ENCODE measurements around the gene MLH3. TPM values are rescaled to one million over a fixed set of nuclear protein-coding genes. Genes with fewer than 3 reads are reported as not detected.
"Not testable (repeated sequence)": the region's sequence is repeated elsewhere in the genome, so short reads cannot be mapped to it uniquely, and the experiment has no call there.

MLH3 gene
- total RNA-seq, 1 experiment from 2014 or later: 18.3 TPM

DNA sequence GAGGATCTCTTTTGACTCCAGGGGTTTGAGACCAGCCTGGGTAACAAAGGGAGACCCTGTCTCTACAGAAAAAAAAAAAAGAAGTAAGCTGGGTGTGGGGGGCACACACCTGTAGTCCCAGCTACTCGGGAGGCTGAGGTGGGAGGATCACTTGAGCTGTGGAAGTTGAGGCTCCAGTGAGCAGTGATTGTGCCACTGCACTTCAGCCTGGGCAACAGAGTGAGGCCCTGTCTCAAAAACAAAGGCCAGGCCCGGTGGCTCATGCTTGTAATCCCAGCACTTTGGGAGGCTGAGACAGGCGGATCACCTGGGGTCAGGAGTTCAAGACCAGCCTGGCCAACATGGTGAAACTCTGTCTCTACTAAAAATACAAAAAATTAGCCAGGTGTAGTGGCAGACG lies 16.5 kb upstream of the MLH3 start:
- DNase-seq (ENCODE audit: extremely low read depth, low read depth): not testable (repeated sequence)

DNA sequence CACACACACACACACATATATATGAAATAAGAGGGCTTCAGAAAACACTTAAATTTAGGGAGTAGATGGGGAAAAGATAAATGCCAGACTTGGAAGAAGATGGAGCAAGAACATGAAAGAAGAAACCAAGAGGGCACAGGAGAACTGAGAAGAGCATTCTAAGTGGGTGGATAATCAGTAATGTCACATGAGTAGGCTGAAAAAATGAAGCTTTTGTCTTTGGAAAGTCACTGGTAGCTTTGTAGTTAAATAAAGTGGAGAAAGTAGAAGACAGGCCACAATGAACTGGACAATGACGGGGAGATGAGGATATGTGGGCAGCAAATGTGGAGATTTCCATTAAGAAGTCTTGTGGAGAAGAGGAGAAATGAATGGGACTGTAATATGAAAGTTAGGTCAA lies 15.9 kb upstream of the MLH3 start:
- no peak for DNase-seq (ENCODE audit: extremely low read depth, low read depth)

- DNase-seq (ENCODE audit: extremely low read depth, low read depth): no peak
These were observed 15.4 kb upstream of the MLH3 start for GRCh38 chr14:75066691-75067090.

GRCh38 chr14:75064205-75064567 lies 12.9 kb upstream of the MLH3 start:
- DNase-seq (ENCODE audit: extremely low read depth, low read depth): no peak

GRCh38 chr14:75063491-75064204 lies 12.4 kb upstream of the MLH3 start, which contains the start of gene ACYP1:
TSS of gene ACYP1 (minus strand) at chr14:75064024. CDS start at chr14:75063553, 471 bp downstream.
- DNase-seq (ENCODE audit: extremely low read depth, low read depth): peak; percentile 86

GRCh38 chr14:75063013-75063412 lies 11.7 kb upstream of the MLH3 start:
- no peak for DNase-seq (ENCODE audit: extremely low read depth, low read depth)

DNA sequence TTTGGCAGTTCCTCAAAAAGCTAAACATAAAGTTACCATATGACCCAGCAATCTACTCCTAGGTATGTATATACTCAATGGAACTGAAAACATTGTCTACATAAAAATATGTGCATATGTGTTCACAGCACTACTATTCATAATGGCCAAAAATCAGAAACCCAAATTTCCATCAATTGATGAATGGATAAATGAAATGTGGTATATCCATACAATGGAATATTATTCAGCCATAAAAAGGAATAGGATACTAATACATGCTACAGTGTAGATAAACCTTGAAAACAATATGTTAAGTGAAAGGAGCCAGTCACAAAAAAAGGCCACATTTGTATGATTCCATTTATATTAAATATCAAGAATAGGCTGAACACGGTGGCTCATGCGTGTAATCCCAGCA lies 9.2 kb upstream of the MLH3 start:
- no peak for DNase-seq (ENCODE audit: extremely low read depth, low read depth)

DNA sequence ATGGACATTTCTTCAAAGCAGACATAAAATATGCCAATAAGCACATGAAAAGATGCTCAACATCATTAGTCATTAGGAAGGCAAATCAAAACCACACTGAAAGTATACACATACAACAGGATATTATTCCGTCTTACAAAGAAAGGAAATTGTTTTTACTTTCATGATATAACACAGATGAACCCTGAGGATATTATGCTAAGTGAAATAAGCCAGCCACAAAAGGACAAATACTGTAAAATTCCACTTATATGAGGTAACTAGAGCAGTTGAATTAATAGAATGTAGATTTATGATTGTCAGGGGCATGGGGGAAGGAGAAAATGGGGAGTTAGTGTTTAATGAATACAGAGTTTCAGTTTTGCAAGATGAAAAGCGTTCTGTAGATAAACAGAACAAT lies 8.4 kb upstream of the MLH3 start:
- DNase-seq (ENCODE audit: extremely low read depth, low read depth): no peak

- DNase-seq (ENCODE audit: extremely low read depth, low read depth): no peak
These were observed 3.2 kb upstream of the MLH3 start for GRCh38 chr14:75054421-75054820.

DNA sequence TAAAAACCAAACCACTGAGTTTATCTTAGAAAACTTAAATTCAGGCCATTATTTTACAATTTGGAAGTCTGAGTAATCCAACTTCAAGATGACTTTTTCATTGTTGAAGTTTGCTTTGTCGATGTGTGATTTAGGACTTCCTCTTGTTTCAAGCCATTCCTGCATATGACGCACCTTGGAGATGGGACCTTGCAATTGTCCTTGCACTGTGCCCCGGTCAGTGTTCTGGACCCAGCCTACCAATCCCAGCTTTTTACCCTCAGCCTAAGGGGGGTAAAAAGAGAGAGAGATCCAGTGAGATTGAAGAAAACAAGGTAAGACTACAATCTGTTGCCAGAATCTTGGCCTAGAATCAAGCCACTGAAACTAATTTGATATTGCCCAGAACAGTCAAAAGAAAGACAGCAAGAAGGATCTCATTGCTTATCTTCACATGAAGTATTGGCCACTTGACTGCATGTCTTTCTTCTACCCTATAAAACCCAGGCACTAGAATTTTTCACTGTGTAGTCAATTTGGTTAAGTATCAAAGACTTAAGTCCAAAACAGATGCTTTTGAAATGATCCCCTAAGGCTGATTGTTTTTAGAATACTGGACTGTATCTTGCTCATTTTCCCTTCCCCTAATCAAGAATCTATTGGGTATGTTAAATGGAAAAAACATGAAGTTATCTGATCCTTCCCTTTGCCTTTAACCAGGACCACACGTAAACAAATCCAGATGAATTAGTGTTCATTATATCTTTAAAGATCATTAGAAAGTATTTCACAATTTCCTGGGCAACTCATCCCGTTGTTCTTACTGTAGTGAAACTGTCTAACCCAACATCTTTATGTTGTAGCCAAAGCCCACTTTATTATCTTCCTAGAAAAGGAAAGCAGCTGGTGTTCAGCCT lies 2.4 kb upstream of the MLH3 start:
- DNase-seq (ENCODE audit: extremely low read depth, low read depth): no peak

DNA sequence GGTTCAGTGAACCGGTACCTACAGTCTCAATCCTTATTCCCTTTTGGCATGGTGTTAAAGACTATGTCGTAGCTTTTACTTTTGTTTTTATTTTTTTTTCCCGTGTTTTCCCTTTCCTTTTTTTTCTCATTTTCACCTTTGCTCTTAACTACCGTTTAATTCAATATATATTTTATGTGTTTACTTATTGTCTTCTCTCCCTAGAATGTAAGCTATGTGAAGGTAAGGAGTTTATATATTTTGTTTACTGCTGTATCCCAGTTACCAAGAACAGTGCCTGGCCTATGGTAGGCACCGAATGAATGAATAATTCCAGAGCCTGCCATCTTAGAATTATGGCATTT lies 261 bp upstream of the MLH3 start:
- DNase-seq (ENCODE audit: extremely low read depth, low read depth): no peak

DNA sequence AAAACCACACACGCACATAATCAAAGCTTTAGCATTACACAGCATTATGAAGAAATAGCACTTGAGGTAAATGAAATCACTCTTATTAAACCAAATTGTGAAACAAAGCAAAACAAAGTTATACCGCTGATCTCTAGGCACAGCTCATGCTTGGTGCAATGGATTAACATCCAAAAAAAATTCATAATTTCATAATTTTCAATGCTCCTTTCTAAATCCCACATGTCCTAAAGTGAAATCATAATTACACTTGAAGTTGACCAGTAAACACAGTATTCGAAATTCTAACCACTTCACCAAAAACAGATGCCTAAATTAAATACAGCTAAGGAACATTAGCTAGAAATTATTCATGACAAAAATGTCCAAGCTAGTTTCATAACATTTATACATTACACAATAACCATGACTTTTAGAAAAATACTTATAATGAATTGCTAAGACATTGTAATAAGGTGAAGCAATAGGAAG lies 1.5 kb downstream of the MLH3 start:
- DNase-seq (ENCODE audit: extremely low read depth, low read depth): no peak

DNA sequence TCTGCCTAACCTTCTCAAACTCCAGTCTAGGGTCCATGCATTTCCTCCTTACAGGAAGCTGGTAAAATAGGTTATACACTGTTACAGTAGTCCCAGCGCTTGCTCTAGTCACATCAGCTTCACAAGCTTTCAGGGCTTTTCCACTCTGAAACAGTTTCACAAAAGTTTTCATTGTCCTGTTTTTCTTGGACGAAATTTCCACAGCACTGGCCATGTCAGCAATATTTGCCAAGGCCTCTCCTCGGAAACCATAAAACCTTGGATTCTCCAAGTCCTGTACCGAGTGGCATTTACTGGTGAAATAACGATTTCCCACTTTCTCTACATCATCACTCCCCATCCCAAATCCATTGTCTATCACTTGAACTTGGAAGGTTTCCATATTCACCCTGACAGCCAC lies 2.1 kb downstream of the MLH3 start:
- DNase-seq (ENCODE audit: extremely low read depth, low read depth): no peak

- DNase-seq (ENCODE audit: extremely low read depth, low read depth): no peak
These were observed 3.2 kb downstream of the MLH3 start for GRCh38 chr14:75048101-75048500.

DNA sequence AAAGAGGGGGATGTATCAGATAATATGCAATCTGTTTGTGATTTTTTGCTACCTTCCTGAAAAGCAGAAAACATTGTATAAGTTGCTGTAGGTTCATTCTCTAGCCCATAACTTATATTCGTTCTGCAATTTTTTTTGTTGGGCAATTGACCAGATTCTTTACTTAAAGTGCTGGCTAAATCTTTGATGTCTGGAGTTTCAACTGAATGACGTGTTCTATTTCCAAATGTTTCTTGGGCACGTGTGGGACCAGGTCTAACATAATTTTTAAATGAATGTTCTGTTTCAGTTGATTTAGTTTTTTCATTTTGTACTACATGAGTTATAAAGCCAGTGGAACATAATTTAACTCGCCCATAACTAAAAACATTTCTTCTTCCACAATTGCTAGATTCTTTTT lies 3.8 kb downstream of the MLH3 start:
- no peak for DNase-seq (ENCODE audit: extremely low read depth, low read depth)

DNA sequence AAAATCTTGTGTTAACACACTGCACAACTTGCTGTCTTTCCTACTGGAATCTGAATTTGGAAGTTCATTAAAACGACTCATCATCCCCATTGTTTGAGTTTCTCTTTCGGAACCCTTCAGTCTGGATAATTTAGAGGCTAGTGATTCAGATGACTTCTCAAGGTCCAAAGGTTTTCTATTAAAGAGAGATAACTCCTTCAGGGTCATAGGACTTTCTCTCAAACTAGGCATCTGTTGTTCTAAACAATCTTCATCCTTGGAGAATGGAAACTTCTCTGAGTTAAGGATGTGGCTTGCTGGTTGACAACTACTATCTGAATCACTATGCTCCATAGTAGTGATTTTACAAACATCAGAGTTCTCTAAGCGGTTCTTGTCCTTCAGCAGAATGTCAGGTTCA lies 4.4 kb downstream of the MLH3 start:
- no peak for DNase-seq (ENCODE audit: extremely low read depth, low read depth)

DNA sequence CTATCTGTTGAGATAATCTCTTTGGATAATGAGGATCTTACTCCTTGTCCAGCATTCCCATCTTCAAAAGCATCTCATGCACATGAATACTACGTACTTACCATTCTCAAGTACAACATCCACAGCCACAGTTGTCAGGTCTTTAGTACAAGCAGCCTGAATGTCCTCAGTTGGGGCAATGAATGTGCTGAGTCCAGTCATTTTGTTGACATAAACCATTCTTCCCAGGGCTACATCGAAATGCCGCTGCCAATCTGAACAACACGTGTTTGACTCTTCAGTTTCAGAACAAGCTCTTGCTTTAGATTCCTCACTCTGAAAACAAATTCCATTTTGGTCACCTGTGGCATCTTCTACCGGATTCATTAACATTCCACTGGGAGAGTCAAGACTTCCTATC lies 5.0 kb downstream of the MLH3 start:
- DNase-seq (ENCODE audit: extremely low read depth, low read depth): no peak

- DNase-seq (ENCODE audit: extremely low read depth, low read depth): no peak
These were observed 6.5 kb downstream of the MLH3 start for GRCh38 chr14:75044752-75045151.

DNA sequence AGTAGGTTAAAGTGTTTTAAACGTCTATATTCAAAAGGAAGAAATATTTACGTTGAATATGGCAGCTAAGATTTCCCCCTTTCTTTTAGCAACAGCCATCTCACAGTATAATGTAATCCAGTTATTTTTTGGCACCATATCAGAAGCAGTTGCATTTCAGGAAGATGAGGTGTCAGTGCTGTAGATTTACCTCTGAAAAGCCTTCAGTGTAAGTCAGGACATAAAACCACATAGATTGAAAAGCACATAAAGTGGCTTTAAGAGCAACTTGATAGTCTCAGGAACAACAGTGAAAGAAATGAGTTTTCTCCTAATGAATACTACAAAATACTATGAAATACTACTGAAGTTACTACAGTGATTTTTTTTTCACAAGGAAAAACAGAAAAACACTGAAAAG lies 6.9 kb downstream of the MLH3 start:
- DNase-seq (ENCODE audit: extremely low read depth, low read depth): no peak

DNA sequence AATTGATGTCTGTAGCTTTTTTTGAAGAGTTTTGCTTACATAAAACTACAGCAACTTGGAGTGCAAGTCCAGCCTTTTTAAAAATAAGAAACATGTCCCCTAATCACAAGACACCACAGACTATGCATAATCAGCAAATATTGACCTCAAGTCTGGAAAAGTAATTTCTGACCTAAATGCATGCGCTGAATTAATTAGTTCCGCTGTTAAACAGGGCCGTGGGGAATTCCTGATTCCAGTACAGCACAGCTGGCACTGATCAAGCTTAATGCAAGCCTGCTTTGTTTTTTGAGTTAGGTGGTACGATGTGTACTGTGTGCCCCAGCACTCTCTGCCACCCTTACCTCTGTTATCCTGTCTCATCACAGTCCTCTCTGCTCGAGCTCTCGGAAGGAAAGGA lies 9.2 kb downstream of the MLH3 start:
- no peak for DNase-seq (ENCODE audit: extremely low read depth, low read depth)

DNA sequence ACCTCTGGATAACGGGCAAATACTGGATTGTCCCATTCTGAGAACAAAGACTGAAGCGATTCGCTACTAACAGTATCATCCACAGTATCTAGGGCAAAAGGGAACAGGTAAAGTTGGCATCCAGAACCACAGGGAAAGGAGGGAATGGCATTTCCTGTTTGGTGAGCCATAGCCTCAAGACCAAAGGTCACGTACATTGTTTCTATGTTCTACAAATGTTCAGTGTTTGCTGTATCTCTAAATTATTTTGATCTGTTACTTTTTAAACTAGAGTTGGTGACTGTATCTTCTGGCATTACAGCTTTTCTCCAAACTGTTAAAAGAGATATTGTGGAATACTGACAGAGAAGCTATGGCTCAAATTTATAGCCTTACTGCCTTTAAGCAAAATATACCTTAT lies 9.7 kb downstream of the MLH3 start:
- no peak for DNase-seq (ENCODE audit: extremely low read depth, low read depth)

DNA sequence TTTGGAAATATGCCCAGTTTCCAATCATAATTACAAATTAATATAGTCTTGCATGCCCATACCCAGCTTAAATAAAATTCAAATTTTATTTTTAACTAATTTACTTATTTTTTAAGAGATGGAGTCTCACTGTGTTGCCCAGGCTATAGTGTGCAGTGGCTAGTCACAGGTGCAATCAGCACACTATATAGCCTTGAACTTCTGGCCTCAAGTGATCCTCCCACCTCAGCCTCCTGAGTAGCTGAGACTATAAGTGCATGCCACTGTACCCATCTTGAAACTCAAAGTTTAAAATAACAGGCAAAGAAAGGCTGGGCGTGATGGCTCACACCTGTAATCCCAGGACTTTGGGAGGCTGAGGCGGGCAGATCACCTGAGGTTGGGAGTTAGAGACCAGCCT lies 10.3 kb downstream of the MLH3 start:
- no peak for DNase-seq (ENCODE audit: extremely low read depth, low read depth)

Data from NCI-H460 (cell line).